GM20000 (cell line): ENCODE measurements around the gene COL7A1.
A peak's percentile ranks its signal among the peaks of the same experiment; 100 is the strongest.

Experiments
- DNase-seq: peaks from one replicate; pipeline ENCODE4 v3.0.0; 2012; ENCODE audit warnings: low spot score
- TF ChIP-seq, protein P1 (sequence below): IDR thresholded peaks from 2 replicates; pipeline ENCODE4 v1.5.1; 2012; ENCODE audit warnings: mild to moderate bottlenecking, control low read depth; ENCODE audit errors: extremely low read depth, missing control alignments

COL7A1 gene

GRCh38 chr3:48564022-48564421, 31.1 kb downstream of the COL7A1 start:
- DNase-seq, result no peak
- TF ChIP-seq, protein P1, sequence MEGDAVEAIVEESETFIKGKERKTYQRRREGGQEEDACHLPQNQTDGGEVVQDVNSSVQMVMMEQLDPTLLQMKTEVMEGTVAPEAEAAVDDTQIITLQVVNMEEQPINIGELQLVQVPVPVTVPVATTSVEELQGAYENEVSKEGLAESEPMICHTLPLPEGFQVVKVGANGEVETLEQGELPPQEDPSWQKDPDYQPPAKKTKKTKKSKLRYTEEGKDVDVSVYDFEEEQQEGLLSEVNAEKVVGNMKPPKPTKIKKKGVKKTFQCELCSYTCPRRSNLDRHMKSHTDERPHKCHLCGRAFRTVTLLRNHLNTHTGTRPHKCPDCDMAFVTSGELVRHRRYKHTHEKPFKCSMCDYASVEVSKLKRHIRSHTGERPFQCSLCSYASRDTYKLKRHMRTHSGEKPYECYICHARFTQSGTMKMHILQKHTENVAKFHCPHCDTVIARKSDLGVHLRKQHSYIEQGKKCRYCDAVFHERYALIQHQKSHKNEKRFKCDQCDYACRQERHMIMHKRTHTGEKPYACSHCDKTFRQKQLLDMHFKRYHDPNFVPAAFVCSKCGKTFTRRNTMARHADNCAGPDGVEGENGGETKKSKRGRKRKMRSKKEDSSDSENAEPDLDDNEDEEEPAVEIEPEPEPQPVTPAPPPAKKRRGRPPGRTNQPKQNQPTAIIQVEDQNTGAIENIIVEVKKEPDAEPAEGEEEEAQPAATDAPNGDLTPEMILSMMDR, result no peak

DNA sequence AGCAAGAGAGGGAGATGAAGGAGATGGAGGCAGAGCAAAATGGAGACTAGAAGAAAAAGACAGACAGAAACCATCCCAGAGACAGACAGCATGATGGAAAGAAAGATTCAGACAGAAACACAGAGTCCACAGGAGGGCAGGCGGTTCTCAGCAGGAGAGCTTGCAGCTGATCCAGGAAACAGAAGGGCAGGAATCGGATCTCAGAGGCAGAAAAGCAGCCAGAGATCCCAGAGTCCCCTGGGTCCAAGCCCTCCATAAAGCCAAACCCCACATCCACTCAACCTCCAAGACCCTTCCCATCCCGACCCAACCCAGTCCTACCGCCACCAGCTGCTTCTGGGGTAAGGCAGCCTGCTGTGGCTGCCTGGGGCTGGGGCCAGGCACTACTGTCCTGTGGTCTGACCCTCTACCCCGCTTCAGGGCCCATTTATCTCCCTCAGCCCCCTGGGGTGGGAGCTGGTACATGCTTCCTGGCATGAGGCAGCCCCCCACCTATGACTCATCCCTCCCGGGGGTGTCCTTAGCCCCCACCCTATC, 31.7 kb downstream of the COL7A1 start, which contains the start of gene UCN2:
Gene UCN2 (minus strand): TSS at position 400 of the 537 bp plus-strand sequence. CDS start 657 bp downstream, outside the sequence.
- DNase-seq, result no peak
- TF ChIP-seq, protein P1, result no peak

DNA sequence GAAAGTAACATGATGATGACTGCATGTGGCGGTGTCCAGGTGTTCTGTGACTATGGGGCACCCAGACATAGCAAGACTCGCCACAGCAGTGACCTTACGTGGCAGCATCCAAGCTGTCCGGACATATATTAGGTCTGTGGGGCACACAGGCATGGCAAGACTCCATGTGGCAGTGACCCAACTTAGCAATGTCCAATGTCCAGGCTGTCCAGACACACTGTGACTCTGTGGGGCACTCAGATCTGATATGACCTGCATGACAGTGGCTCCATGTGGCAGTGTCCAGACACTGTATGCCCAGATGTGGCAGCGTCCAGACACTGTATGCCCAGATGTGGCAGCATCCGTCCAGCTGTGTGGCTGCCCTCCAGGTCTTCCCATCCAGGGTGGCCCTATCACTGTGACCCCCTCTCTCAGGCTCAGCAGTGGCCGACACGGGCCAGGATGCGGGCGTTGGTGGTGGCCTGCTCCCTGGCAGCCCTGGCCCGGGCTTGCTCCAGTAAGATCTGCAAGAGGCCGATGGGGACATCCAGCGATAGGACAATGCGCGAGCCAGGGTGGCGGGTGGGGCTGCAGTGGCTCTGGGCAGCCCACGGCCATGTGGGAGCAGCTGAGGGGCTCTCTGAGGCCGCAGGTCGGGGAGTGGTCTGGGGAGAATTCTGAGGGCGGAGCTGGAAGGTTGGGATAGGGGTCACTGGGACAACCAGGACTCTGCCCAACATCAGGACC, 32.6 kb downstream of the COL7A1 start:
- no peak for DNase-seq
- TF ChIP-seq, protein P1, result no peak

DNA sequence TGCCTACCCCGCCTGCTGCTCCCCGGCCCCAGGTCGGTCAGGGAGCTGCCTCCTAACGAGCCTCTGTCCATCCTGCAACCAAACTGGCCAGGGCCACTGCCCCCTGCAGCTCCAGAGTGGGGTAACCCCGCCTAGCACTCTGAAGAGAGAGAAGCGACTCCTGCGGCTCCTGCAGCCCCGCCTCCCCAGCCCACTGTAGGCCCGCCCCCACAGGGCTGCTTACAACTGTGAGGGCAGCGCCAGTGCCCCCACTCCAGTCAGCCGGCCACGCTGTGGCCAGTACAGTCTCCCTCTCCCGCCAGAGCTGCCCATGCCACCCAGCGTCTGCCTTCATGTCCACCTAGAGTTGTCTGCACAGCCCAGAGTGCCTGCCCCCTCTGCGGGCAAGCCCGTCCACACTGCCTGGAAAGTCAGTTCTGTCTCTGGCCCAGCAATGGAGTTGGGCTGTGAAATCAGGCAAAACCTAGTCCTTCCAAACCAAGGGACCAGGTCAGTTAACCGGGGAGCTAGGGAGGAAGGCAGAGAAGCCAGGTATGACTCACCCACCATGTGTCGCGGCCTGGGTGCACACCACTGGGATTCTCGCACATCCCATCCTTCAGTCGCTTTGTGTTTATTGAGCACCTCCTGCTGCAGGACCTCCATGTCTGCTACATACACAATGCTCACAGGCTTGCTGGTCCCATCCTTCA, 33.9 kb downstream of the COL7A1 start:
- TF ChIP-seq, protein P1, result peak; percentile 11
- DNase-seq, result peak; percentile 73

DNA sequence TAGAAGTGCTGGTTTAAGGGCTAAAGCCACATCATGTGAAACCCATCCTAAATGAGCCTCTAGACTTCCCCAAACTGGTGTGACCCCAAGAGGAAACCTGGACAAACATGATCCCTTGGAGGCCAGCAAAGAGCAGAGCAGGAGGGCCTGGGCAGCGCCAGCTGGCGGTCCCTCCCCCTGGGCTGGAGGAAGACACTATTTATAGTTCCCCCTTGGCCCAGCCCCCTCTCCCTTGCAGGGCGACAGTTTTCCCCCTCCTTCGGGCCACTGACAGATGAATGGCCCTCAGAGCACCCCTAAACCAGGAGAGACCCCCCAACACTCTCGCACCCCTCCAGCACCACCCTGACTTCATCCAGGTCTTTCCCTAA, 34.5 kb downstream of the COL7A1 start:
- DNase-seq, result peak; percentile 13
- TF ChIP-seq, protein P1, result no peak

DNA sequence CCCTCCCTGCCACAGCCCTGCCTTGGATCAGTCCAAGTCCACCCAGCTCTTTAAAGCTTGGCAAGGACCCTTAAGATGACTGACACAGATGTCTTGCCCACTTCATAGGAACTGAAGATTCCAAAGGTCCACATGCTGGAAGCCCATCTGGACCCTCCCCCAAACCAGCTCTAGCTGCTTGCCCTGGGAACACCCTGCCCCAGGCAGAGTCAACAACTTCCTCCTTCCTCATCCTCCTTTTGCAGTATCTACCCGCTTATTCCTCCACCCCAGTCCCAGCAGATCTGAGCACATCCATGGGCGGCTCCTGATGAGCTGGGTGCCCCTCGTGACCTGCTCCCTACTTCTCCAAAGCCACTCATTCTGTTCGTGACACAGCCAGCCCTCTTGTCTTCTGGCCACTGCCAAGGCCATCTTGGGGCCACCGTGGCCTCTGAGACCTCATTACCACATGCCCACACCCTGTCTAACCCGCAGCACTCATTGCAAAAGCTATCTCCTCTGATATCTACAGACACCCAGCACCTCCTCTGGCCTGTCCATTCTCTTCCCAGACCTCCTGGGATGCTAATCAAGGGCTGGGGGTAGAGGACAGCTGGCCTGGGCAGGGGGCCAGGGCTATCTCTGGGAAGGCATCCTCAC, 36.5 kb downstream of the COL7A1 start:
- TF ChIP-seq, protein P1, result no peak
- no peak for DNase-seq
